B cell (primary cell): ENCODE results near the gene XPO5. TPM values are rescaled to one million over a fixed set of nuclear protein-coding genes. Genes with fewer than 3 reads are reported as not detected.

ENCODE experiments used
- ATAC-seq: fragments of 200-7000 bp; cut with Tn5 transposase; one replicate; pipeline ENCODE4 v1.10.0; 2021; ENCODE audit warnings: low read depth, mild to moderate bottlenecking, moderate number of reproducible peaks, moderate library complexity
- CTCF ChIA-PET: fragments of 350-600 bp; sonication (Branson Sonifier 250); formaldehyde crosslinking; loops from one replicate; lab custom pipeline; 2021; ENCODE audit warnings: antibody characterized with exemption, inconsistent platforms; lab: Charles Lee
- POLR2A ChIA-PET: fragments of 350-600 bp; sonication (Branson Sonifier 250); formaldehyde crosslinking; loops from one replicate; lab custom pipeline; 2021; ENCODE audit warnings: antibody characterized with exemption; lab: Charles Lee
- DNase-seq: peaks from one replicate; pipeline ENCODE4 v3.0.0; 2013
- H2AFZ ChIP-seq: 2 replicates; pipeline ENCODE4 v1.6.1; 2012; ENCODE audit warnings: mild to moderate bottlenecking, low read depth, low read length; ENCODE audit not compliant: insufficient read depth, poor library complexity, severe bottlenecking
- H3K27ac ChIP-seq, 2 donors: 1 replicate in 1 of 2; 2 replicates in 1 of 2; pipeline ENCODE4 v1.5.1; 2012 to 2013; ENCODE audit warnings: low read length in 2 of 2, mild to moderate bottlenecking in 2 of 2, moderate library complexity in 1 of 2
- H3K27me3 ChIP-seq, 4 experiments: fragments of 200-600 bp in 1 of 4; sonication (generic) in 1 of 4; replicated peaks in 1 of 4; 1 replicate in 2 of 4; 2 replicates in 2 of 4; pipeline versions ENCODE4 v1.6.1 to v1.7.0; 2013 to 2016; ENCODE audit warnings: low read length in 3 of 4, mild to moderate bottlenecking in 2 of 4, mixed read lengths in 1 of 4, moderate library complexity in 1 of 4; ENCODE audit not compliant: insufficient read depth in 4 of 4, control insufficient read depth in 3 of 4; ENCODE audit errors: control extremely low read depth in 1 of 4
- H3K36me3 ChIP-seq, 2 experiments: replicated peaks in 1 of 2; 1 replicate in 1 of 2; 2 replicates in 1 of 2; pipeline versions ENCODE4 v1.6.1 to v1.7.1; 2013; ENCODE audit warnings: low read length in 1 of 2; ENCODE audit not compliant: insufficient read depth in 2 of 2, control insufficient read depth in 1 of 2; ENCODE audit errors: control extremely low read depth in 1 of 2, extremely low read depth in 1 of 2
- H3K4me1 ChIP-seq, 2 donors: fragments of 200-600 bp in 1 of 2; sonication (generic) in 1 of 2; 1 replicate in 1 of 2; 2 replicates in 1 of 2; pipeline versions ENCODE4 v1.5.1 to v1.6.1; 2013 to 2017; ENCODE audit warnings: low read length in 2 of 2; ENCODE audit not compliant: control insufficient read depth in 2 of 2, insufficient read depth in 2 of 2
- H3K4me2 ChIP-seq: replicated peaks from 2 replicates; pipeline ENCODE3; 2012; ENCODE audit warnings: mild to moderate bottlenecking, low read depth, low read length; ENCODE audit not compliant: poor library complexity, severe bottlenecking
- H3K4me3 ChIP-seq, 5 experiments: fragments of 200-600 bp in 1 of 5; sonication (generic) in 1 of 5; 1 replicate in 3 of 5; 2 replicates in 2 of 5; pipeline versions ENCODE4 v1.5.1 to v1.7.0; 2011 to 2016; ENCODE audit warnings: low read length in 4 of 5, mild to moderate bottlenecking in 4 of 5, low read depth in 2 of 5, control low read depth in 1 of 5, moderate library complexity in 1 of 5; ENCODE audit not compliant: insufficient read depth in 1 of 5; ENCODE audit errors: control extremely low read depth in 1 of 5, extremely low read depth in 1 of 5
- H3K79me2 ChIP-seq: fragments of 200-600 bp; sonication (generic); one replicate; pipeline ENCODE4 v1.6.0; 2016; ENCODE audit warnings: low read length; ENCODE audit not compliant: control insufficient read depth, insufficient read depth
- H3K9ac ChIP-seq: fragments of 200-600 bp; sonication (generic); 2 replicates; pipeline ENCODE4 v1.6.1; 2017; ENCODE audit warnings: mild to moderate bottlenecking, low read length, moderate library complexity
- H3K9me3 ChIP-seq, 3 donors: one replicate each; pipeline versions ENCODE4 v1.6.1 to v1.7.1; 2013; ENCODE audit warnings: low read length in 2 of 3; ENCODE audit not compliant: control insufficient read depth in 2 of 3, insufficient read depth in 1 of 3; ENCODE audit errors: control extremely low read depth in 1 of 3
- H4K20me1 ChIP-seq: 2 replicates; pipeline ENCODE4 v1.6.0; 2012; ENCODE audit warnings: mild to moderate bottlenecking, low read length; ENCODE audit not compliant: insufficient read depth, control insufficient read depth, poor library complexity, severe bottlenecking
- H3K27ac Mint-ChIP-seq: one replicate; pipeline ENCODE4 v1.8.0; 2021; ENCODE audit warnings: mixed read lengths
- H3K27me3 Mint-ChIP-seq: one replicate; pipeline ENCODE4 v1.8.0; 2021; ENCODE audit warnings: mixed read lengths
- H3K4me1 Mint-ChIP-seq: one replicate; pipeline ENCODE4 v1.8.0; 2021; ENCODE audit warnings: mixed read lengths
- H3K4me3 Mint-ChIP-seq: one replicate; pipeline ENCODE4 v1.8.0; 2021; ENCODE audit warnings: mixed read lengths
- H3K9me3 Mint-ChIP-seq: one replicate; pipeline ENCODE4 v1.8.0; 2022; ENCODE audit warnings: mixed read lengths; ENCODE audit not compliant: insufficient read depth
- CTCF ChIP-seq: fragments of 200-600 bp; IDR thresholded peaks from one replicate; pipeline ENCODE4 v1.8.0; 2022; ENCODE audit warnings: antibody characterized with exemption, mild to moderate bottlenecking
- EZH2 ChIP-seq: IDR thresholded peaks from 2 replicates; pipeline ENCODE4 v1.6.1; 2012; ENCODE audit warnings: borderline replicate concordance, low read depth, mild to moderate bottlenecking, moderate library complexity, low read length; ENCODE audit not compliant: insufficient read depth, poor library complexity, severe bottlenecking
- WGBS: methylation state at CpG from one replicate; pipeline ENCODE4 v1.1.5; 2013; ENCODE audit warnings: missing lambda C conversion rate; ENCODE audit not compliant: insufficient coverage; 5-methylcytosine and 5-hydroxymethylcytosine counted together
- intact Hi-C: fragments of 100-400 bp; cut with micrococcal nuclease; formaldehyde crosslinking; loops from one replicate; pipeline ENCODE4 v1.10.0; 2022
- polyA plus RNA-seq: library from polyadenylated mRNA; depleted of rRNA; stranded (reverse); fragments of >200 nt; gene quantifications from 2 replicates; pipeline ENCODE4 v1.2.3, GENCODE V29; 2012
- total RNA-seq, 2 donors: library from RNA; stranded (reverse); fragments of 120-200 nt in 1 of 2; gene quantifications; 1 replicate in 1 of 2; 2 replicates in 1 of 2; pipeline versions ENCODE4 v1.2.3 to v1.2.4, GENCODE V29; 2013 to 2022

The XPO5 gene
- total and polyA plus RNA-seq, 2 donors (not counting 1 experiment from before 2014, with no cell fraction given), result 14.4 to 45.7 TPM

GRCh38 chr6:43494321-43494720 is 81.5 kb downstream of the XPO5 start:
- Histone ChIP-seq H3K4me1 (peaks cover 0 to 6% of the 10 kb centered on the region in 2 donors), H3K4me3 (no peak overlapping the region), H4K20me1 (no peaks in the 10 kb centered on the region), H2AFZ (no peak overlapping the region), H3K27me3 (no peaks in the 10 kb centered on the region), H3K36me3 (peaks cover 0 to 47% of the 10 kb centered on the region in 2 experiments), H3K79me2 (peaks cover 30% of the 10 kb centered on the region), H3K4me2 (no peak overlapping the region), H3K27ac (no peak overlapping the region), H3K9me3 (no peaks in the 10 kb centered on the region), H3K9ac (no peak overlapping the region)
- H3K9me3 Mint-ChIP-seq, result no peaks in the 10 kb centered on the region
- WGBS, result 100% methylated on average over 2 of the region's 6 CpGs
- CTCF ChIA-PET, result interaction anchor here (0.6 to 8.0 kb wide), 3 partner anchors 11 to 231 kb away, joined by 3 to 69 read pairs (median 3); no protein-coding TSS in a partner anchor
- peaks cover 16% of the 10 kb centered on the region for H3K4me1 Mint-ChIP-seq
- no peak overlapping the region for H3K4me3 Mint-ChIP-seq
- H3K27me3 Mint-ChIP-seq, result no peaks in the 10 kb centered on the region
- DNase-seq (no peak), ATAC-seq (no peak)
- TF ChIP-seq EZH2, result no peak
- TF ChIP-seq CTCF, result no peak
- POLR2A ChIA-PET, result interaction anchor here (0.6 kb wide), 1 partner anchor 130 kb away, joined by 7 read pairs; no protein-coding TSS in a partner anchor
- intact Hi-C loops, result no loop called here
- no peak overlapping the region for H3K27ac Mint-ChIP-seq

GRCh38 chr6:43493833-43494232 is 82.0 kb downstream of the XPO5 start:
- H4K20me1 ChIP-seq, result no peaks in the 10 kb centered on the region
- no peak for ATAC-seq
- no peak overlapping the region for H3K4me2 ChIP-seq
- no peak for DNase-seq
- TF ChIP-seq CTCF (no peak), EZH2 (no peak)
- 100% methylated on average over 2 of the region's 7 CpGs for WGBS
- Mint-ChIP-seq H3K27ac (no peak overlapping the region), H3K9me3 (no peaks in the 10 kb centered on the region), H3K27me3 (no peaks in the 10 kb centered on the region), H3K4me1 (peaks cover 18% of the 10 kb centered on the region), H3K4me3 (no peak overlapping the region)
- intact Hi-C loops, result no loop called here
- H3K27me3 ChIP-seq, result no peaks in the 10 kb centered on the region
- no peak overlapping the region for H3K9ac ChIP-seq
- no peak overlapping the region for H3K27ac ChIP-seq
- ChIA-PET CTCF (interaction anchor here (0.6 to 8.0 kb wide), 3 partner anchors 11 to 230 kb away, joined by 3 to 69 read pairs (median 3); no protein-coding TSS in a partner anchor), POLR2A (interaction anchor here (0.5 kb wide), 1 partner anchor 124 kb away, joined by 3 read pairs; no protein-coding TSS in a partner anchor)
- H3K4me3 ChIP-seq, result no peak overlapping the region
- H2AFZ ChIP-seq, result no peak overlapping the region
- H3K79me2 ChIP-seq, result peaks cover 30% of the 10 kb centered on the region
- H3K36me3 ChIP-seq, result peaks cover 0 to 43% of the 10 kb centered on the region in 2 experiments
- H3K4me1 ChIP-seq, result peaks cover 0 to 6% of the 10 kb centered on the region in 2 donors
- no peaks in the 10 kb centered on the region for H3K9me3 ChIP-seq
